Bronchial epithelial cell (primary cell): ENCODE results near the gene SLC9A6. TPM values are rescaled to one million over a fixed set of nuclear protein-coding genes. Genes with fewer than 3 reads are reported as not detected.
"Not testable (repeated sequence)": the region's sequence is repeated elsewhere in the genome, so short reads cannot be mapped to it uniquely, and the experiment has no call there.

Experiments used
- DNase-seq: peaks from one replicate; pipeline ENCODE4 v3.0.0-alpha.2; 2010; ENCODE audit warnings: low read depth
- FAIRE-seq: peaks from 2 replicates; lab custom pipeline; 2011; peaks lifted over from hg19 to GRCh38; lab: Jason Lieb, UNC
- H3K27me3 ChIP-seq: 2 replicates; pipeline ENCODE4 v1.5.1; 2011; ENCODE audit warnings: low read length; ENCODE audit not compliant: control insufficient read depth, insufficient read depth
- H3K36me3 ChIP-seq: 2 replicates; pipeline ENCODE4 v1.5.1; 2011; ENCODE audit warnings: low read length; ENCODE audit not compliant: control insufficient read depth, insufficient read depth
- H3K4me3 ChIP-seq: 2 replicates; pipeline ENCODE4 v1.5.1; 2011; ENCODE audit warnings: mild to moderate bottlenecking, low read depth, low read length, control low read depth
- CTCF ChIP-seq: IDR thresholded peaks from 2 replicates; pipeline ENCODE4 v1.5.1; 2011; ENCODE audit warnings: mild to moderate bottlenecking, moderate library complexity, low read length, control low read depth, inconsistent platforms; ENCODE audit not compliant: insufficient read depth, severe bottlenecking
- total RNA-seq: library from RNA; depleted of rRNA; stranded (reverse); fragments of >200 nt; gene quantifications from 2 replicates; pipeline ENCODE4 v1.2.1, GENCODE V29; 2014

Gene SLC9A6
- total RNA-seq, 1 donor from 2014 or later, result 24.2 TPM

- no peaks in the 10 kb centered on the region for H3K27me3 ChIP-seq
- DNase-seq (no peak), FAIRE-seq (no peak)
- H3K4me3 ChIP-seq, result no peak overlapping the region
- no peak for TF ChIP-seq CTCF
- H3K36me3 ChIP-seq, result no peaks in the 10 kb centered on the region
Observed at GRCh38 chrX:136076942-136077341, 91.7 kb downstream of the SLC9A6 start.

- no peak for DNase-seq
- no peak for FAIRE-seq
- Histone ChIP-seq H3K27me3 (no peaks in the 10 kb centered on the region), H3K4me3 (no peak overlapping the region), H3K36me3 (no peaks in the 10 kb centered on the region)
- no peak for TF ChIP-seq CTCF
Observed at GRCh38 chrX:136080766-136081165, 95.5 kb downstream of the SLC9A6 start.

DNA sequence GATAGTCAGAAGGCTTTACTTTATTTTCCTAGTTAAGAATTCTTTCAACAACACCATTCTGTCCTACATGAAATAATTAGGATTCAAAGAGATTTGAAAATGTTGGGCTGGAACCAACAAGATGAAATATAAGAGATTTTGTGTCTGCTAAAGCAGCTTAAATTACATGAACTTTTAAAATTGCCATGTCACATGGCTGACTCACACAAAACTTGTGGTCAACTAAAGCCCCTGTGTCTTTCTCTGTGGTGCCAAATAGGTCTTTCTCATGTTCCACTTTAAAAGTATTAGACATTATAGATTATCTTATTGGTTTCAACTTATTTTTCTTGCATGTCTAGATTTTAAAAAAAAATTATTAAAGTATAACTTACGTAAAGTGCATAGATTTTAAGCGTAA is 101.3 kb downstream of the SLC9A6 start:
- no peaks in the 10 kb centered on the region for H3K27me3 ChIP-seq
- FAIRE-seq (no peak), DNase-seq (no peak)
- no peaks in the 10 kb centered on the region for H3K36me3 ChIP-seq
- H3K4me3 ChIP-seq, result no peak overlapping the region
- no peak for TF ChIP-seq CTCF

GRCh38 chrX:136091898-136092297 is 106.7 kb downstream of the SLC9A6 start:
- DNase-seq, H3K4me3 ChIP-seq, FAIRE-seq, H3K36me3 ChIP-seq, H3K27me3 ChIP-seq: not testable (repeated sequence)

DNA sequence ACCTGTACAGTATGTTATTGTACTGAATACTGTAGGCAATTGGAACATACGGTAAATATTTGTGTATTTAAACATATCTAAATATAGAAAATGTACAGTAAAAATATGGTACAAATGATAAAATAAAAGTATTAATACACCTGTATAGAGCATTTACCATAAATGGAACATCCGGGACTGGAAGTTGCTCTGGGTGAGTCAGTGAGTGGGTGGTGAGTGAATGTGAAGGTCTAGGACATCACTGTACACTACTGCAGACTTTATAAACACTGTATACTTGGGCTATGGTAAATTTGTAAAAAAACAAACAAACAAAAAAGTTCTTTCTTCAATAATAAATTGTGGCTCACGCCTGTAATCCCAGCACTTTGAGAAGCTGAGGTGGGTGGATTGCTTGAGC is 109.7 kb downstream of the SLC9A6 start:
- FAIRE-seq (no peak), DNase-seq (peak; percentile 52)
- TF ChIP-seq CTCF, result no peak

More for the DNA sequence above, 109.7 kb downstream of the SLC9A6 start:
- Histone ChIP-seq H3K27me3 (no peaks in the 10 kb centered on the region), H3K36me3 (no peaks in the 10 kb centered on the region), H3K4me3 (no peak overlapping the region)

Other genes with a start within 250 kb of the SLC9A6 start
- gene CT45A3, start 217.2 kb upstream of the SLC9A6 start, total RNA-seq, result not detected in 2 replicates
- not detected in 2 replicates for gene CT45A5, start 199.9 kb upstream of the SLC9A6 start, total RNA-seq
- gene CT45A6, start 182.6 kb upstream of the SLC9A6 start, total RNA-seq, result not detected in 2 replicates
- gene CT45A2, start 165.4 kb upstream of the SLC9A6 start, total RNA-seq, result not detected in 2 replicates
- gene CT45A7, start 148.2 kb upstream of the SLC9A6 start, total RNA-seq, result not detected in 2 replicates
- not detected in 2 replicates for gene CT45A8, start 130.9 kb upstream of the SLC9A6 start, total RNA-seq
- gene CT45A9, start 113.6 kb upstream of the SLC9A6 start, total RNA-seq, result not detected in 2 replicates
- gene CT45A10, start 92.0 kb upstream of the SLC9A6 start, total RNA-seq, result not detected in 2 replicates
- not detected in 2 replicates for gene SAGE1, start 91.7 kb upstream of the SLC9A6 start, total RNA-seq
- 7.9 and 9.0 TPM in 2 replicates for gene MMGT1, start 11.4 kb upstream of the SLC9A6 start, total RNA-seq
- gene FHL1, start 162.1 kb downstream of the SLC9A6 start, total RNA-seq, result 39.3 and 45.5 TPM in 2 replicates